ENCODE data around the gene MYMK. TPM values are rescaled to one million over a fixed set of nuclear protein-coding genes. Genes with fewer than 3 reads are reported as not detected.

The MYMK gene
- total RNA-seq, 1 donor from 2014 or later: not detected

DNA sequence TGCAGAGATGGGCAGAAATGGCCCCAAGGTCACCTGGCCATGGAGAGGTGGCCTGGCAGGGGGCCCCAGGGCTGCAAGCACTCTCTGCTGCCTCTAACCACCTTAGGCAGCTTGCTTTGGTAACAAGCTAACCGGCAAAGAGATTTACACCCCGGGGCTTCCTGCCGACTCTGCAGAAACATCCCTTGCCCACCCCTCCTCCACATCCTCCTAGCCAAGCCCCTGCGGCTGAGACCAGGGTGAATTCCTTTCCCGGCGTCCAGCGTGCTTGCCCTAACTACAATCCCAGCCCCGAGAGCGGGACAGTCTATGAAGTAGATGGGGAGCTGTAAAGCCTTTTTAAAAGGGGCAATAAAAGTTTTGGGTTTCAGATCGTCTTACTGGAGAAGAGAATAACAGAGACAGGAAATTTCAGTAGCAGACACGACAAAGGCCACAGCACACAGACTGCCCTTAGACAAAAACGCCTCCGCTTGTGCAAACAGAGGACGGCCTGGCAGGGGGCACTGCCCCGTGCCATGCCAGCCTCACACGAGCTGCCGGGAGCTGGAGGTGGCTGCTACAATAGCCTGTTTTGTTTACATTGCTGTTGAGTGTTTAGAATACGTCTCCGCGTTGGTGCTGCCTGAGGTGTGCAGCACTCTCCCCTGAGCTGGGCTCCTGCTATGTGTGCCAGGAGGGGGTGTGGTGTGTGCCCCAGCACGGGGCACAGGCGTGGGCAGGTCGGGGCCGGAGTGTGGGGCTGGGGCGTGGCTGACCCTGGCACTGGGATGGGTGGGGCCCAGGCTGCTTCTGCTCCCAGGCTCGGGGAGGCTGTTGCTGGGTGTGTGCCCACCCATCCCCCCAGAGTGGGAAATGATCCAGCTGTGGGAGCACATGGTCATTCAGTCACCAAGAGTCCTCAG, 15.3 kb downstream of the MYMK start:
- TF ChIP-seq, protein P1, sequence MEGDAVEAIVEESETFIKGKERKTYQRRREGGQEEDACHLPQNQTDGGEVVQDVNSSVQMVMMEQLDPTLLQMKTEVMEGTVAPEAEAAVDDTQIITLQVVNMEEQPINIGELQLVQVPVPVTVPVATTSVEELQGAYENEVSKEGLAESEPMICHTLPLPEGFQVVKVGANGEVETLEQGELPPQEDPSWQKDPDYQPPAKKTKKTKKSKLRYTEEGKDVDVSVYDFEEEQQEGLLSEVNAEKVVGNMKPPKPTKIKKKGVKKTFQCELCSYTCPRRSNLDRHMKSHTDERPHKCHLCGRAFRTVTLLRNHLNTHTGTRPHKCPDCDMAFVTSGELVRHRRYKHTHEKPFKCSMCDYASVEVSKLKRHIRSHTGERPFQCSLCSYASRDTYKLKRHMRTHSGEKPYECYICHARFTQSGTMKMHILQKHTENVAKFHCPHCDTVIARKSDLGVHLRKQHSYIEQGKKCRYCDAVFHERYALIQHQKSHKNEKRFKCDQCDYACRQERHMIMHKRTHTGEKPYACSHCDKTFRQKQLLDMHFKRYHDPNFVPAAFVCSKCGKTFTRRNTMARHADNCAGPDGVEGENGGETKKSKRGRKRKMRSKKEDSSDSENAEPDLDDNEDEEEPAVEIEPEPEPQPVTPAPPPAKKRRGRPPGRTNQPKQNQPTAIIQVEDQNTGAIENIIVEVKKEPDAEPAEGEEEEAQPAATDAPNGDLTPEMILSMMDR (IDR thresholded peaks at IDR 0.05; ENCODE audit: unreplicated experiment): no peak
- peaks cover 8% of the 10 kb centered on the region for H3K4me1 Mint-ChIP-seq (ENCODE audit: low read depth)
- DNase-seq (ENCODE audit: low spot score, unreplicated experiment): no peak
- H3K36me3 Mint-ChIP-seq (ENCODE audit: insufficient read depth): no peaks in the 10 kb centered on the region
- H3K4me3 Mint-ChIP-seq (ENCODE audit: low read depth): no peak overlapping the region
- H3K9me3 Mint-ChIP-seq (ENCODE audit: low read depth): no peaks in the 10 kb centered on the region
- H3K27ac Mint-ChIP-seq: peak overlapping the region; percentile 16
- H3K27me3 Mint-ChIP-seq: peaks cover 13% of the 10 kb centered on the region

DNA sequence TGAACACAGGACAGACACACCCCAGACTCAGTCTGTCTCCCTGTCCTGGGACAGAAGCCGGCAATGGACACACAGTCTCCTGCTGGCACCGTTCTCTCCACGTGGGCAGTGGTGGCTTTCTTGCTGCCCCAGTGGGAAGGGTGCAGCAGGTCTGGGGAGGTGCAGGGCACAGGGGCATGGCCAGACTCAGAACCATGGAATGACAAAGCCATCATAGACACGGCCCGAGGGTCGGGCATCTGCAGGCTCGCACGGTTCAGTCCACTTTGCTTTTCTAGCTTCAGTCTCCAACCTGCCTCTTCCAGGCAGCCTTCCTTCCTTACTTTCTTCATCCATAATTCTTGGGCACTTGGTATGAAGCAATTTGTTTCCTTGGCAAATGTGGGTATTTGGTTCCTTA, 16.7 kb downstream of the MYMK start:
- H3K27me3 Mint-ChIP-seq: peaks cover 13% of the 10 kb centered on the region

DNA sequence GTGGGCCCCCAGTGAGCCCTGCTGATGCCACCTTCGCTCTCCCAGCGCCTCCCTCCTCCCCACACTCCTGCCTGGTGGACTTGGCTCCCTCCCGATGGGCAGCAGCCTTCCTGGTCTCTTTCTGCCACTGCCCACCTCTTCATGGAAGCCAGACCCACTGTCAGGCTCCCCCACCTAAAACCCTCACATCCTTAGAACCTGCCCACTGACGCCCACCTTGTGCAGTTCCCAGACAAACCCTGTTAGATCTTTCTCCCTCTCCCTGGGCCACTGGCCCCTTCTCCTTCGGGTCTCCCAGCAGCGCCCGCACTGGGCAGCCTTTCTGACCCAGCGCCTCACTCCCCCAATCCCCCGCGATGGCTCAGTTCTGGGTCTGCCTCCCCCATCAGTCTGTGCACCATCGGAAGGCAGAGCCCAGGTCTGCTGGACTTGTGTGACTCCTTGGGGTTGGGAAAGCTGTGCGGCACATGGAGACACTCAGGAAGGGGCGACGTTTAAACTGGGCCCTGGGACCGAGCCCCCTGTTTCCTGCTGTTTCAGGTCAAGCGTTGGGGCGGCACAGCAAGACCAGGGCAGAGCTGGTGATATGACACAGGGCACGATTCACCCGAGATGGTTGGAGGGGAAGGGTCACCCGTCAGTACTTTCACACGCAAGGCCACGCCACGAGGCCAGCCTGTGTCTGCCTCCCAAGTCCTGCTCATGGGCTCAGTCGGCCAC, 17.4 kb downstream of the MYMK start:
- Mint-ChIP-seq H3K27me3 (peaks cover 13% of the 10 kb centered on the region), H3K9me3 (ENCODE audit: low read depth) (peaks cover 1% of the 10 kb centered on the region), H3K4me3 (ENCODE audit: low read depth) (no peak overlapping the region), H3K27ac (no peak overlapping the region), H3K36me3 (ENCODE audit: insufficient read depth) (no peaks in the 10 kb centered on the region), H3K4me1 (ENCODE audit: low read depth) (peaks cover 8% of the 10 kb centered on the region)
- TF ChIP-seq, protein P1 (IDR thresholded peaks at IDR 0.05; ENCODE audit: unreplicated experiment): no peak
- DNase-seq (ENCODE audit: low spot score, unreplicated experiment): no peak

More for the DNA sequence above, 16.7 kb downstream of the MYMK start:
- H3K9me3 Mint-ChIP-seq (ENCODE audit: low read depth): no peaks in the 10 kb centered on the region
- TF ChIP-seq, protein P1 (IDR thresholded peaks at IDR 0.05; ENCODE audit: unreplicated experiment): no peak
- H3K4me1 Mint-ChIP-seq (ENCODE audit: low read depth): peaks cover 8% of the 10 kb centered on the region
- DNase-seq (ENCODE audit: low spot score, unreplicated experiment): no peak
- no peak overlapping the region for H3K27ac Mint-ChIP-seq
- no peak overlapping the region for H3K4me3 Mint-ChIP-seq (ENCODE audit: low read depth)
- no peaks in the 10 kb centered on the region for H3K36me3 Mint-ChIP-seq (ENCODE audit: insufficient read depth)

DNA sequence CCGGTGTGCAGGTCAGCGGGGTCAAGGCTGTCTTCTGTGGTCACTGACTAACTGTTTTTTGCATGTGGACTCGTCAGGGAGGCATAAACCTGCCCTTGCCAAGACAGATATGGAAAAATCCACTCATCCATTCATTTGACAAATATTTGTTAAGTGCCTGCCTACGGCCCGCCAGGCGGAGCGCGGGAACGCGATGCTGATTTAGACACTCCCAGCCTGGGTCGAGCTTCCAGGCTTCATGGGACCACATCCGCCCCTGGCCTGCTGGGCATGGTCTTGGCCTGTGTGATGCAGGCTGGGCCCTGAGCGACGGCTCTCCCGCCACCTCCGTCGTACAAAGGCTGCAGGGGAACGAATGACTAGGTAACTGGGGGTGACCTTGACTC, 18.1 kb downstream of the MYMK start:
- TF ChIP-seq, protein P1 (IDR thresholded peaks at IDR 0.05; ENCODE audit: unreplicated experiment): no peak
- DNase-seq (ENCODE audit: low spot score, unreplicated experiment): no peak
- Mint-ChIP-seq H3K9me3 (ENCODE audit: low read depth) (peaks cover 7% of the 10 kb centered on the region), H3K36me3 (ENCODE audit: insufficient read depth) (no peaks in the 10 kb centered on the region), H3K4me3 (ENCODE audit: low read depth) (no peak overlapping the region), H3K4me1 (ENCODE audit: low read depth) (peaks cover 8% of the 10 kb centered on the region), H3K27me3 (peaks cover 13% of the 10 kb centered on the region), H3K27ac (no peak overlapping the region)

DNA sequence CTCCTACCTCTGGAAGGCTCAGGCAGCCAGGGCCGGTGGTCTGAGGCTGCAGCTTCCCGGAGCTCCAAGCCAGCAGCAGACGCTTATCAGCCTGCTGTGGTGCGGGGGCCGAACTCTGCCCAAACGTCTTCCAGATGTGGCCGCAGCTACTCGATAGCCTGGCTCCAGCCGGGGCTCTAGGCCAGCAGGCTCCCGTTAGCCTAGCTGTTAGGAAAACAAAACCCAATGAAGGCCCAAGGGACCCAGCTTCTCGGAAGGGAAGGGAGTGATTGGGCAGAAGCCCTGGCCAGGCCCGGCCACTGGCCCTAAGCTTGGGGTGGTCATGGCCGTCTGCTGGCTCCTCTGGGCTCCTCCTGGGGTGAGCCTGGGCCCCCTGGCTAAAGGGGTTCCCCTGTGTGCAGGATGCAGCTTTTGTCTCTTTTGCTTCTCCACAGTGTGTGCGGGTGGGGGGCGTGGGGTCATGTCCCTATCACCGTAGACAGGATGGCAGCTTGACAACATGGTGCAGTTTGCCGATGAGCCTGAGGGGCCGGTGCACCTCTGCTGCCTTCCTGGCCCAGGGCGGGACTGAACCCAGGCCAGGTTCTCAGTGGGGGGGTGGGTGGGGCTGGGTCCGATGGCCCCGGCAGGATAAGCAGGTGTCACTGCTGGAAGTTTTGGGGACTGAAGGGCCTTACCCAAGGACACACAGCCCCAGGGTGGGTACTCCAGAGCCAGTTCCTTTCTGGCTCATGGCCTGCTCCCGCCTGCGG, 18.7 kb downstream of the MYMK start:
- peaks cover 13% of the 10 kb centered on the region for H3K27me3 Mint-ChIP-seq
- H3K27ac Mint-ChIP-seq: no peak overlapping the region
- H3K4me1 Mint-ChIP-seq (ENCODE audit: low read depth): peaks cover 8% of the 10 kb centered on the region
- no peak overlapping the region for H3K4me3 Mint-ChIP-seq (ENCODE audit: low read depth)
- H3K36me3 Mint-ChIP-seq (ENCODE audit: insufficient read depth): no peaks in the 10 kb centered on the region
- no peak for DNase-seq (ENCODE audit: low spot score, unreplicated experiment)
- H3K9me3 Mint-ChIP-seq (ENCODE audit: low read depth): peaks cover 7% of the 10 kb centered on the region
- TF ChIP-seq, protein P1 (IDR thresholded peaks at IDR 0.05; ENCODE audit: unreplicated experiment): no peak
